Ovary (tissue), 9 donors: ENCODE measurements around the gene SRRM2. TPM values are rescaled to one million over a fixed set of nuclear protein-coding genes. Genes with fewer than 3 reads are reported as not detected.
A peak's percentile ranks its signal among the peaks of the same experiment; 100 is the strongest.

ENCODE experiments used
- DNase-seq, 5 donors: peaks; one replicate each; pipeline ENCODE4 v3.0.0-alpha.2; 2019 to 2020
- H3K27ac ChIP-seq, 2 donors: fragments of 200-600 bp; one replicate each; pipeline versions ENCODE4 v1.5.1 to v1.8.0; 2019 to 2022
- H3K27me3 ChIP-seq: fragments of 200-600 bp; one replicate; pipeline ENCODE4 v1.8.0; 2022
- H3K36me3 ChIP-seq: fragments of 200-600 bp; sonication (generic); one replicate; pipeline ENCODE4 v1.5.1; 2019
- H3K4me1 ChIP-seq: one replicate; pipeline ENCODE4 v1.8.1; 2013; ENCODE audit warnings: mild to moderate bottlenecking, moderate library complexity; ENCODE audit not compliant: insufficient read depth
- H3K4me3 ChIP-seq: fragments of 200-600 bp; sonication (generic); one replicate; pipeline ENCODE4 v1.5.1; 2017
- H3K9me3 ChIP-seq, 2 donors: fragments of 200-600 bp in 1 of 2; sonication (generic) in 1 of 2; one replicate each; pipeline versions ENCODE4 v1.5.1 to v1.8.1; 2013 to 2019; ENCODE audit warnings: mild to moderate bottlenecking in 1 of 2, moderate library complexity in 1 of 2
- CTCF ChIP-seq, 3 donors: fragments of 450-650 bp in 2 of 3; fragments of 200-600 bp in 1 of 3; IDR thresholded peaks; one replicate each; pipeline versions ENCODE4 v1.5.1 to v1.8.0; 2016 to 2022; ENCODE audit warnings: antibody characterized with exemption in 3 of 3, mild to moderate bottlenecking in 1 of 3
- EP300 ChIP-seq: sonication (generic); formaldehyde crosslinking; IDR thresholded peaks from one replicate; pipeline ENCODE4 v1.6.1; 2017; ENCODE audit warnings: antibody characterized with exemption
- POLR2A ChIP-seq: fragments of 450-650 bp; IDR thresholded peaks from one replicate; pipeline ENCODE4 v1.6.1; 2017; ENCODE audit warnings: antibody characterized with exemption, mild to moderate bottlenecking, moderate library complexity
- whole genome bisulfite sequencing, 3 donors: extraction: QIAGEN DNeasy Blood & Tissue Kit in 1 of 3; methylation state at CpG; one replicate each; pipeline versions ENCODE4 v1.1.5 to v1.1.7; 2013 to 2017; 5-methylcytosine and 5-hydroxymethylcytosine counted together
- intact Hi-C, 4 donors: fragments of 100-400 bp; cut with DNase I; formaldehyde crosslinking; loops; one replicate each; pipeline versions ENCODE4 v1.11.0 to v1.15.1; 2022 to 2023
- polyA plus RNA-seq, 2 donors: library from polyadenylated mRNA; stranded (reverse); fragments of 200-250 nt in 1 of 2; fragments of 350-450 nt in 1 of 2; fragmentation: Illumina TruSeq in 1 of 2; extraction: RNeasy Lipid Tissue Mini Kit (QIAGEN cat#74804) in 1 of 2; gene quantifications; one replicate each; pipeline ENCODE4 v1.2.3, GENCODE V29; 2013 to 2014
- total RNA-seq, 7 donors: library from RNA; depleted of rRNA in 2 of 7; stranded (reverse); fragments of >200 nt in 2 of 7; fragmentation: NEBNext Ultra II Directional in 3 of 7; extraction: Animal tissue kit (Norgen Biotek cat#: 25700) in 3 of 7; gene quantifications; one replicate each; pipeline versions ENCODE4 v1.1.0 to v1.2.4, GENCODE V29; 2016 to 2023
- donor health status: DM: no; HTN: no; CAD: no; lungs with moderate emphysema.
- donor health status: DM: no; HTN: no; CAD: no.
- donor health status: Bipolar disorder and iron deficiency.
- donor health status: DM: yes; HTN: yes; CAD: no.
- donor health status: DM: no; HTN: no; CAD: no.
- donor health status: DM: yes; HTN: yes; CAD: no.

The SRRM2 gene
- total and polyA plus RNA-seq, 9 donors = 300 to 736 (median 524) TPM

GRCh38 chr16:2770057-2770951 is 17.9 kb downstream of the SRRM2 start:
- no peaks in the 10 kb centered on the region for H3K27me3 ChIP-seq
- intact Hi-C loops = no loop called here
- no peaks in the 10 kb centered on the region for H3K9me3 ChIP-seq
- no peak overlapping the region for H3K4me3 ChIP-seq
- 66 to 74% (median 70%) methylated on average over 32 of the region's 32 CpGs for WGBS, 3 donors
- TF ChIP-seq POLR2A (no peak), CTCF (IDR thresholded peaks at IDR 0.05) (no peak), EP300 (no peak)
- peak in 1 of 5 donors; percentile 18 for DNase-seq
- no peaks in the 10 kb centered on the region for H3K4me1 ChIP-seq
- H3K36me3 ChIP-seq = no peaks in the 10 kb centered on the region
- no peak overlapping the region for H3K27ac ChIP-seq

- no peak overlapping the region for H3K27ac ChIP-seq
- H3K4me3 ChIP-seq = no peak overlapping the region
- H3K36me3 ChIP-seq = no peaks in the 10 kb centered on the region
- H3K4me1 ChIP-seq = peaks cover 5% of the 10 kb centered on the region
- intact Hi-C loops = no loop called here
- no peaks in the 10 kb centered on the region for H3K27me3 ChIP-seq
- 56 to 63% (median 60%) methylated on average over 18 of the region's 18 CpGs for WGBS, 3 donors
- no peak for TF ChIP-seq CTCF (IDR thresholded peaks at IDR 0.05)
- TF ChIP-seq EP300 = no peak
- no peak for TF ChIP-seq POLR2A
- DNase-seq = peak in 1 of 5 donors; percentile 17
- H3K9me3 ChIP-seq = no peaks in the 10 kb centered on the region
Observed at GRCh38 chr16:2771496-2772402, 19.3 kb downstream of the SRRM2 start.

- H3K9me3 ChIP-seq = no peaks in the 10 kb centered on the region
- no peak overlapping the region for H3K27ac ChIP-seq
- intact Hi-C loops = no loop called here
- no peak overlapping the region for H3K4me3 ChIP-seq
- peak in 1 of 5 donors; percentile 13 for DNase-seq
- H3K27me3 ChIP-seq = no peaks in the 10 kb centered on the region
- no peaks in the 10 kb centered on the region for H3K36me3 ChIP-seq
- TF ChIP-seq POLR2A (no peak), EP300 (no peak), CTCF (IDR thresholded peaks at IDR 0.05) (no peak)
- 60 to 72% (median 69%) methylated on average over 12 of the region's 12 CpGs for WGBS, 3 donors
- peaks cover 8% of the 10 kb centered on the region for H3K4me1 ChIP-seq
Observed at GRCh38 chr16:2773188-2773968, 20.9 kb downstream of the SRRM2 start.
